ENCODE results near the gene AGAP1. TPM values are rescaled to one million over a fixed set of nuclear protein-coding genes. Genes with fewer than 3 reads are reported as not detected.

AGAP1 gene
- total RNA-seq, 1 donor from 2014 or later: 21.1 TPM

- H3K36me3 ChIP-seq: no peaks in the 10 kb centered on the region
- H3K4me3 ChIP-seq: peak overlapping the region; percentile 4 to 13
- H3K4me1 ChIP-seq: peaks cover 33% of the 10 kb centered on the region
- H3K27me3 ChIP-seq: no peaks in the 10 kb centered on the region
- H3K9me3 ChIP-seq: no peaks in the 10 kb centered on the region
- DNase-seq (ENCODE audit: extremely low spot score in 2 of 2): no peak
- no peak overlapping the region for H3K27ac ChIP-seq
- intact Hi-C loops (cut with DNase I): no loop called here
- peak in 1 of 2 donors; percentile 35 for TF ChIP-seq POLR2AphosphoS5 (IDR thresholded peaks at IDR 0.05; ENCODE audit: insufficient read depth in 1 of 2, low read depth in 1 of 2)
- no peak for TF ChIP-seq POLR2A (IDR thresholded peaks at IDR 0.05)
- peak in 1 of 3 experiments; percentile 12 for TF ChIP-seq CTCF (IDR thresholded peaks at IDR 0.05)
Observed at GRCh38 chr2:235666213-235666781, 172.5 kb downstream of the AGAP1 start.

- Histone ChIP-seq H3K4me3 (no peak overlapping the region), H3K36me3 (no peaks in the 10 kb centered on the region), H3K4me1 (peaks cover 31% of the 10 kb centered on the region), H3K27ac (no peak overlapping the region), H3K27me3 (no peaks in the 10 kb centered on the region), H3K9me3 (no peaks in the 10 kb centered on the region)
- DNase-seq (ENCODE audit: extremely low spot score in 2 of 2): no peak
- intact Hi-C loops (cut with DNase I): no loop called here
- no peak for TF ChIP-seq POLR2AphosphoS5 (IDR thresholded peaks at IDR 0.05; ENCODE audit: insufficient read depth in 1 of 2, low read depth in 1 of 2)
- no peak for TF ChIP-seq POLR2A (IDR thresholded peaks at IDR 0.05)
Observed at GRCh38 chr2:235668782-235669181, 174.9 kb downstream of the AGAP1 start.

- Histone ChIP-seq H3K27ac (no peak overlapping the region), H3K36me3 (no peaks in the 10 kb centered on the region), H3K9me3 (no peaks in the 10 kb centered on the region), H3K27me3 (no peaks in the 10 kb centered on the region), H3K4me1 (peaks cover 36% of the 10 kb centered on the region), H3K4me3 (peak overlapping the region; percentile 47 to 52)
- TF ChIP-seq POLR2A (IDR thresholded peaks at IDR 0.05): peak in 1 of 2 donors; percentile 20
- TF ChIP-seq CTCF (IDR thresholded peaks at IDR 0.05): no peak
- TF ChIP-seq POLR2AphosphoS5 (IDR thresholded peaks at IDR 0.05; ENCODE audit: insufficient read depth in 1 of 2, low read depth in 1 of 2): no peak
- intact Hi-C loops (cut with DNase I): no loop called here
- DNase-seq (ENCODE audit: extremely low spot score in 2 of 2): no peak
Observed at GRCh38 chr2:235669269-235669831, 175.5 kb downstream of the AGAP1 start.

GRCh38 chr2:235669983-235670962 is 176.4 kb downstream of the AGAP1 start:
- H3K27ac ChIP-seq: peak overlapping the region; percentile 48
- no peaks in the 10 kb centered on the region for H3K27me3 ChIP-seq
- intact Hi-C loops (cut with DNase I): loop anchor here (5.0 kb wide), 2 partner anchors 72 to 73 kb away; no protein-coding TSS in a partner anchor
- no peak for DNase-seq (ENCODE audit: extremely low spot score in 2 of 2)
- peak overlapping the region; percentile 47 to 52 for H3K4me3 ChIP-seq
- H3K4me1 ChIP-seq: peaks cover 31% of the 10 kb centered on the region
- no peaks in the 10 kb centered on the region for H3K9me3 ChIP-seq
- TF ChIP-seq POLR2AphosphoS5 (IDR thresholded peaks at IDR 0.05; ENCODE audit: insufficient read depth in 1 of 2, low read depth in 1 of 2) (no peak), POLR2A (IDR thresholded peaks at IDR 0.05) (no peak), CTCF (IDR thresholded peaks at IDR 0.05) (no peak)
- H3K36me3 ChIP-seq: no peaks in the 10 kb centered on the region

Measured in vagina (tissue), 2 donors.